ENCODE data around the gene HES7.

- TF ChIP-seq, protein P1, sequence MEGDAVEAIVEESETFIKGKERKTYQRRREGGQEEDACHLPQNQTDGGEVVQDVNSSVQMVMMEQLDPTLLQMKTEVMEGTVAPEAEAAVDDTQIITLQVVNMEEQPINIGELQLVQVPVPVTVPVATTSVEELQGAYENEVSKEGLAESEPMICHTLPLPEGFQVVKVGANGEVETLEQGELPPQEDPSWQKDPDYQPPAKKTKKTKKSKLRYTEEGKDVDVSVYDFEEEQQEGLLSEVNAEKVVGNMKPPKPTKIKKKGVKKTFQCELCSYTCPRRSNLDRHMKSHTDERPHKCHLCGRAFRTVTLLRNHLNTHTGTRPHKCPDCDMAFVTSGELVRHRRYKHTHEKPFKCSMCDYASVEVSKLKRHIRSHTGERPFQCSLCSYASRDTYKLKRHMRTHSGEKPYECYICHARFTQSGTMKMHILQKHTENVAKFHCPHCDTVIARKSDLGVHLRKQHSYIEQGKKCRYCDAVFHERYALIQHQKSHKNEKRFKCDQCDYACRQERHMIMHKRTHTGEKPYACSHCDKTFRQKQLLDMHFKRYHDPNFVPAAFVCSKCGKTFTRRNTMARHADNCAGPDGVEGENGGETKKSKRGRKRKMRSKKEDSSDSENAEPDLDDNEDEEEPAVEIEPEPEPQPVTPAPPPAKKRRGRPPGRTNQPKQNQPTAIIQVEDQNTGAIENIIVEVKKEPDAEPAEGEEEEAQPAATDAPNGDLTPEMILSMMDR (IDR thresholded peaks at IDR 0.05): no peak
- no peak for TF ChIP-seq POLR2A (IDR thresholded peaks at IDR 0.05)
Observed at GRCh38 chr17:8131844-8132441, 8.0 kb upstream of the HES7 start.

All from lower leg skin (tissue), 3 donors.